ENCODE measurements around the gene SYT1.

GRCh38 chr12:79455286-79455685 lies 590.7 kb downstream of the SYT1 start:
- TF ChIP-seq TARDBP (IDR thresholded peaks at IDR 0.05) (no peak), FOXA1 (IDR thresholded peaks at IDR 0.05) (no peak), ZNF384 (IDR thresholded peaks at IDR 0.05) (no peak), ARNT (IDR thresholded peaks at IDR 0.05) (no peak), PKNOX1 (IDR thresholded peaks at IDR 0.05) (no peak), BHLHE40 (IDR thresholded peaks at IDR 0.05; ENCODE audit: borderline replicate concordance) (no peak), HDGF (IDR thresholded peaks at IDR 0.05; ENCODE audit: borderline replicate concordance) (no peak), LEF1 (IDR thresholded peaks at IDR 0.05; ENCODE audit: borderline replicate concordance) (no peak), FOXM1 (IDR thresholded peaks at IDR 0.05; ENCODE audit: borderline replicate concordance) (no peak), SP1 (IDR thresholded peaks at IDR 0.05) (no peak), L3MBTL2 (conservative IDR thresholded peaks at IDR 0.05) (no peak), ELF4 (IDR thresholded peaks at IDR 0.05) (no peak), NFRKB (IDR thresholded peaks at IDR 0.05) (no peak)
